Inflammatory macrophage (primary cell): ENCODE results near the gene ACOT6.
"Not testable (repeated sequence)": the region's sequence is repeated elsewhere in the genome, so short reads cannot be mapped to it uniquely, and the experiment has no call there.

ENCODE experiments used
- DNase-seq, 2 donors: peaks; one replicate each; pipeline ENCODE4 v3.0.0-alpha.2; 2020 to 2022

The ACOT6 gene

DNA sequence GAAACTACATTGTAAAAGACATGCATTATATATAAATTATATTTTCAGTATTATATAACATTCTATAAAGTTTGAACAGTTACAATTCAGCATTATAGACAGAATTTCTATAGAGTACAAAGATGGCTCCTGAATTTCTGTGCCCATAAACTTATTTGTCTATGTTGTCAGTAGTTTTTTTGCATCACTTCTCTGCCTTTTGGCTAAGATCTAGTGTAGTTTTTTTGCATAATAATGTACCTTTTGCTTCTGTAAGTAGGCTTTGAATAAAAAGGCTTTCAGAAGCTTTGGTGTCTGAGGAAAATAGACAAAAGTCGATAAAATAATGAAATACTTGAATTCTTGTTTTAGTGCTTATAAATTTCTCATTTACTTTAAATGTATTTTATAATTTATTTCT, 43.5 kb downstream of the ACOT6 start:
- DNase-seq = no peak

DNA sequence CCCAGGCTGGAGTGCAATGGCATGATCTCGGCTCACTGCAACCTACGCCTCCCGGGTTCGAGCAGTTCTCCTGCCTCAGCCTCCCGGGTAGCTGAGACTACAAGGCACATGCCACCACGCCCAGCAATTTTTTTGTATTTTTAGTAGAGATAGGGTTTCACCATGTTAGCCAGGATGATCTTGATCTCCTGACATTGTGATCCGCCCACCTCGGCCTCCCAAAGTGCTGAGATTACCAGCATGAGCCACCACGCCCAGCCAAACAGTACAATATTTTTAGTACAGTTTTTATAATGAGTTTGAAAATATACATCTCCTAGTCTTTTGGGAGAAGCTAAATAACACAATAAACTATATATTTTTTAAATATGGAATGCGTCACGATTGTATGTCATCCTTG, 46.9 kb downstream of the ACOT6 start:
- DNase-seq = not testable (repeated sequence)

DNA sequence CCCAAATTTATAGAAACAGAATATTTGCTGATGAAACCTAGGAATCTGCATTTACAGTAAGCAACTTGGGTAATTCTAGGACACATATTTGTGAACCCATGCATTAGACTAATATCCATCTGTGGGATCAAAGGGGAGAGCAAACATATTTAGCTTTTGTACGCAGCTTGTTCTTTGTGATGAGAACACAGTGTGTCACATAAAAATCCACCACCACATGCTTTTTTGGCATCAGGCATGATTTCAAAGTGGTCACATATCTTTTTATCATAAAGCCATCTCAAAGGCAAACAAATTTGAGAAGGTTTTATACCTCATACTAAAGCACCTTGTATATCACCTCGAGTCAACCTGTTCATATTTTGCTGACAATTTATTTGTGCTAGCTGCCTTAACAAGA, 48.2 kb downstream of the ACOT6 start:
- DNase-seq = no peak

DNA sequence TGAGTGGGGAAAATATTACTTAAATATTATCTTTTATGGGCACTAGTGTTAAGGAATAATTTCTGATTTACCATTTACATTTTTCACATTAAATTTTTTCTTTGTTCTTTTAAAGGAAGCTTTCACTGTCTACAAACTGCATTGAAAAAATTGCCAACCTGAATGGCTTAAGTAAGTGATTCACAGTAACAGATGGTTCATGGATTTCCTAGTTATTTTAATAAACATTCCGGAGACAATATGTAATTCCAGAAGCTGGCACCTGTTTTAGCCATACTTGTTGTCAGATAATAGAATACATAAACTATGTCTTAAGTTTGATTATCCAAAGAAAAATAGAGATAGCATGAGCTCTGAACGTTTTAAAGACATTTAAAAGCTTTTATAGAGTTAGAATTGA, 49.6 kb downstream of the ACOT6 start:
- no peak for DNase-seq

DNA sequence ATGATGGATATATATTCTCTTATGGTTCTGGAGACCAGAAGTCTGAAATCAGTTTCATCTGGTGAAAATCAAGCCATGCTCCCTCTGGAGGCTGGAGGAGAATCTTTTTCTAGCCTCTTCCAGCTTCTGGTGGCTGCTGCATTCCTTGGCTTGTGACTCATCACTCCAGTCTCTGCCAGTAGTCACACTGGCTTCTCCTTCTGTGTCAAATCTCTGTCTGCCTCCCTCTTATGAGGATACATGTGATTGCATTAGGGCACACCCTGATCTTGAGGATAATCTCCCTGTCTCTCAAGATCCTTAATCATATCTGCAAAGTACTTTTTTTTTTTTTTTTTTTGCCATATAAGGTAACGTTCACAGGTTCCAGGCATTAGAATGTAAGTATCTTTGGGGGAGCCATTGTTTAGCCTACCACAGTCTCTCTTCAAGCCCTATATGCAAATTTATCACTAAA, 50.2 kb downstream of the ACOT6 start:
- DNase-seq = peak; percentile 49 to 57

DNA sequence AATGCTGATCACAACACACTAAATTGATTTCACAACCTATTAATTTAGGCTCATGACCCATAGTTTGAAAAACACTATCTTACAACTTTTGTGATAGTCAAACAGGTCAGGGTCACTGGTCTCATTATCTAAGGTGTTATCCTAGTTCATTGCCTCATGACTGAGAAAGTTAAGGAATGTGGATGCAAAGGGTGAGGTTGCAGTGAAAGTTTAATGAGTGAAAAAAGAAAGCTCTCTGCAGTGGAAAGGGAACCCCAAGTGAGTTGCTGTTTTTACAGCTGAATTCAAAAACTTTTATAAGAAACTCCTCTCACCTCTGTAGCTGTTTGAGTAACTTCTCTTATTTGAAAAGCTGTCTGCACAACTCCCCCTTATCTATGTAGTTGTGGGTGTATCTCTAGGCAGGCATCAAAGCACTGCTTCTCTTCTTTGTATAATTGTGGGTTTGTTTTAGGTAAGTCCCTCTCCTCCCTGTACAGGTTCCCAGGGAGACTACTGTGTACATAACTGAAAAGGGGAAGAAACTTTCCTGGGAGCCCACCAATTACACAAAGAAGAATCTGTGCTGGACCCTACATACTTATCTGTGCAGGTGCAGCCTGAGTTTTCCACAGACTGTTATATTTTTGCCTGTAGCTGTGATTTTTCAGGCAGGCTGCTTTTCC, 51.4 kb downstream of the ACOT6 start:
- DNase-seq = no peak

DNA sequence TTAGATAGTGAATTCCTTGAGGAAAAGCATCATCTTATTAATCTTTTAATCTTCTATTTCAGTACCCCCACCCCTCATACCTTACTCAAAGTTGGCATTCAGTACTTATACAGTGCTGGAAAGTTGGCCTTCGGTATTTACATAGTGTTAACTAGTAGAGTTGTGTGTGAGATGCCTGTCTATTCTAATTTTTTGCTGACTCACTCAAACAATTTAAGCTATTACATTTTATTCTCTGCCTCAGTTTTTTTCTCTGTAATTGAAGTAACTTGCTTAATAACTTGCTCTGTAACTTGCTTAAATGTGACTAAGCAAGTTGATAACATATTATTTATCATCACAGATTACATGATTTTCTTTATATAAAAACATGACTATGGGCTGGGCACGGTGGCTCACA, 52.8 kb downstream of the ACOT6 start:
- no peak for DNase-seq

DNA sequence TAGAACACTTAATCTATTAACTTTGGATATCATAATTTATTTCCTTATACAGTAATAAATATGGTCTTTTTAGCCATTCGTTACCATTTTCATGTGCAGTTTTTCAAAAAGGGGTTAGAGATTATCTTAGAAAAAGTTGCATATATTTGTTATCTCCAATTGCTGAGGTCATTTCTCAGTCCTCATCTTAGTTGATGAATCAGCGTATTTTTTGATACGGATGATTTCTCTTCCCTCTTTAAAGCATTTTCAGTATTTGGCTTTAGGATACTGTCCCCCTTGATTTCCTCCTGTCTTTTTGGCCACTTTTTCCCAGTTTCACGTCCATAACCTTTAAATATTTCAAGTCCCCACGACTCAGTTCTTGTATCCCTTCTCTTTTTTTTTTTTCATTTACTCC, 54.3 kb downstream of the ACOT6 start:
- no peak for DNase-seq

DNA sequence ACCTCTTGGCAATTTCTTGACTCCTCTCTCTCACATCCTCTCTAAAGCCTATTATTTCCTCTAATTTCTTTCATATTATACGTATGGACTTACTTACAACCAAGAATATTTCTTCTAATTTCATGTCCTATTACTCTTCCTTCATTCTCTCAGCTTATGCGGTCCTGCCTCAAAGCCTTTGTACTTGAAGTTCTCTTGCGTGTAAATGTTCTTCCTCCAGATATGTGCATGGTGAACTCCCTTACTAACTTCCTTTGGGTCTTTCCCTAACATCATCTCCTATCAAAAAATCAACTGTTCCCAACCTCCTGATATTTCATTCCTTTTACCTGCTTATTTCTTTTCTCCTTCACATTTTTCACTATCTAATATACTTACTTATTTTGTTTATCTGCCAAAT, 55.5 kb downstream of the ACOT6 start:
- DNase-seq = no peak
